PC-3 (cell line): Measurements from ENCODE around the gene ERH. TPM values are rescaled to one million over a fixed set of nuclear protein-coding genes. Genes with fewer than 3 reads are reported as not detected.

Experiments
- ATAC-seq: fragments of 200-7000 bp; cut with Tn5 transposase; 2 replicates; pipeline ENCODE4 v1.9.1; 2020; ENCODE audit warnings: mild to moderate bottlenecking, moderate library complexity
- BruUV-seq: library from RNA; stranded (reverse); fragments of 400-500 nt; replicated peaks from 2 replicates; lab custom pipeline; 2021; lab: Mats Ljungman, UMichigan
- CTCF ChIA-PET: fragments of 300-600 bp; sonication (Branson Sonifier 250); formaldehyde crosslinking; loops from one replicate; lab custom pipeline; 2022; ENCODE audit warnings: antibody characterized with exemption; lab: Charles Lee
- POLR2A ChIA-PET: fragments of 300-600 bp; sonication (Branson Sonifier 250); formaldehyde crosslinking; loops from one replicate; lab custom pipeline; 2022; ENCODE audit warnings: antibody characterized with exemption; ENCODE audit not compliant: unreplicated experiment; lab: Charles Lee
- DNase-seq: peaks from one replicate; pipeline ENCODE4 v3.0.0-alpha.2; 2015
- H2AFZ ChIP-seq: fragments of 300-600 bp; sonication (generic); 2 replicates; pipeline ENCODE4 v1.6.0; 2016; ENCODE audit warnings: antibody characterized with exemption, low read length
- H3F3A ChIP-seq: fragments of 300-600 bp; sonication (generic); one replicate; pipeline ENCODE4 v1.6.0; 2017; ENCODE audit warnings: antibody characterized with exemption, low read length, control low read depth, mild to moderate bottlenecking; ENCODE audit not compliant: unreplicated experiment
- H3K27ac ChIP-seq: fragments of 300-600 bp; sonication (generic); 2 replicates; pipeline ENCODE4 v1.5.1; 2016; ENCODE audit warnings: mild to moderate bottlenecking, low read length
- H3K27me3 ChIP-seq: fragments of 300-600 bp; sonication (generic); 2 replicates; pipeline ENCODE4 v1.6.1; 2016; ENCODE audit warnings: low read length, mixed read lengths
- H3K36me3 ChIP-seq: fragments of 300-600 bp; sonication (generic); 2 replicates; pipeline ENCODE4 v1.6.1; 2016; ENCODE audit warnings: low read depth, mixed run types, low read length, mixed read lengths
- H3K4me1 ChIP-seq: fragments of 300-600 bp; sonication (generic); 2 replicates; pipeline ENCODE4 v1.5.1; 2016; ENCODE audit warnings: low read length; ENCODE audit not compliant: insufficient read depth
- H3K4me2 ChIP-seq: fragments of 300-600 bp; sonication (generic); 2 replicates; pipeline ENCODE4 v1.6.0; 2016; ENCODE audit warnings: low read length
- H3K4me3 ChIP-seq: fragments of 300-600 bp; sonication (generic); 2 replicates; pipeline ENCODE4 v1.5.1; 2016; ENCODE audit warnings: mild to moderate bottlenecking, low read length, mixed read lengths
- H3K79me2 ChIP-seq: fragments of 300-600 bp; sonication (generic); 2 replicates; pipeline ENCODE4 v1.6.1; 2017; ENCODE audit warnings: low read length, mixed read lengths
- H3K9ac ChIP-seq: fragments of 300-600 bp; sonication (generic); 2 replicates; pipeline ENCODE4 v1.6.0; 2016; ENCODE audit warnings: mild to moderate bottlenecking, low read length
- H3K9me2 ChIP-seq: fragments of 300-600 bp; sonication (generic); replicated peaks from 2 replicates; pipeline ENCODE4 v1.6.1; 2016; ENCODE audit warnings: mixed run types, low read length, mixed read lengths
- H3K9me3 ChIP-seq: fragments of 300-600 bp; sonication (generic); 2 replicates; pipeline ENCODE4 v1.6.1; 2016; ENCODE audit warnings: low read length, mixed read lengths
- H4K20me1 ChIP-seq: fragments of 300-600 bp; sonication (generic); 2 replicates; pipeline ENCODE4 v1.6.1; 2016; ENCODE audit warnings: low read length, mixed read lengths
- CTCF ChIP-seq: fragments of 300-600 bp; sonication (generic); conservative IDR thresholded peaks from 2 replicates; pipeline ENCODE4 v1.5.1; 2017; ENCODE audit warnings: antibody characterized with exemption, low read depth, mild to moderate bottlenecking, low read length
- EZH2 ChIP-seq: fragments of 300-600 bp; sonication (generic); IDR thresholded peaks from one replicate; pipeline ENCODE4 v1.6.1; 2017; ENCODE audit warnings: antibody characterized with exemption, mild to moderate bottlenecking, low read length; ENCODE audit not compliant: unreplicated experiment
- EZH2phosphoT487 ChIP-seq: fragments of 300-600 bp; sonication (generic); IDR thresholded peaks from 2 replicates; pipeline ENCODE4 v1.6.1; 2018; ENCODE audit warnings: mild to moderate bottlenecking, antibody characterized with exemption, low read length, borderline replicate concordance
- intact Hi-C: fragments of 100-400 bp; cut with micrococcal nuclease; formaldehyde crosslinking; loops from 2 replicates; pipeline ENCODE4 v1.9.0; 2023
- total RNA-seq: library from RNA; depleted of rRNA; stranded (reverse); fragments of >200 nt; gene quantifications from 2 replicates; pipeline ENCODE4 v1.2.3, GENCODE V29; 2014

ERH gene
- total RNA-seq, 1 experiment from 2014 or later, result 128 TPM

- no peak overlapping the region for H3K9ac ChIP-seq
- H3K4me3 ChIP-seq, result no peak overlapping the region
- H3K4me1 ChIP-seq, result 0 out of 2 replicates have a peak, but pooled peaks cover 7% of the 10 kb centered on the region
- H4K20me1 ChIP-seq, result no peaks in the 10 kb centered on the region
- no peak for ATAC-seq
- no peaks in the 10 kb centered on the region; the same call in 1 of the 2 replicates for H3K27me3 ChIP-seq
- ChIA-PET CTCF (no interaction called here), POLR2A (no interaction called here)
- no peaks in the 10 kb centered on the region for H3K79me2 ChIP-seq
- H3K36me3 ChIP-seq, result no peaks in the 10 kb centered on the region
- BruUV-seq, result no TSS peak
- H3K9me3 ChIP-seq, result no peaks in the 10 kb centered on the region
- H3F3A ChIP-seq, result no peaks in the 10 kb centered on the region
- H2AFZ ChIP-seq, result no peak overlapping the region
- H3K27ac ChIP-seq, result no peak overlapping the region
- no peaks in the 10 kb centered on the region for H3K9me2 ChIP-seq
- TF ChIP-seq EZH2 (no peak), CTCF (no peak), EZH2phosphoT487 (no peak)
- H3K4me2 ChIP-seq, result no peak overlapping the region
- intact Hi-C loops, result no loop called here
- no peak for DNase-seq
Measured at GRCh38 chr14:69355154-69355597, 42.9 kb downstream of the ERH start.

- 0 out of 2 replicates have a peak, but pooled peaks cover 7% of the 10 kb centered on the region for H3K4me1 ChIP-seq
- H4K20me1 ChIP-seq, result no peaks in the 10 kb centered on the region
- no peak for ATAC-seq
- no peaks in the 10 kb centered on the region for H3F3A ChIP-seq
- DNase-seq, result no peak
- no peak overlapping the region for H3K27ac ChIP-seq
- no TSS peak for BruUV-seq
- POLR2A ChIA-PET, result no interaction called here
- CTCF ChIA-PET, result no interaction called here
- H3K9me3 ChIP-seq, result no peaks in the 10 kb centered on the region
- intact Hi-C loops, result no loop called here
- H3K36me3 ChIP-seq, result no peaks in the 10 kb centered on the region
- no peaks in the 10 kb centered on the region for H3K79me2 ChIP-seq
- no peaks in the 10 kb centered on the region for H3K9me2 ChIP-seq
- TF ChIP-seq EZH2 (no peak), CTCF (no peak), EZH2phosphoT487 (no peak)
- no peak overlapping the region for H2AFZ ChIP-seq
- no peak overlapping the region for H3K9ac ChIP-seq
- H3K27me3 ChIP-seq, result no peaks in the 10 kb centered on the region; the same call in 1 of the 2 replicates
- H3K4me2 ChIP-seq, result no peak overlapping the region
- no peak overlapping the region for H3K4me3 ChIP-seq
Measured at GRCh38 chr14:69354383-69355153, 43.5 kb downstream of the ERH start.

GRCh38 chr14:69353168-69353567 lies 44.9 kb downstream of the ERH start:
- Histone ChIP-seq H3K27me3 (no peaks in the 10 kb centered on the region; the same call in 1 of the 2 replicates), H3K9ac (no peak overlapping the region), H3F3A (no peaks in the 10 kb centered on the region), H3K4me2 (no peak overlapping the region), H3K9me2 (no peaks in the 10 kb centered on the region), H3K9me3 (no peaks in the 10 kb centered on the region), H2AFZ (no peak overlapping the region), H3K27ac (no peak overlapping the region), H3K4me1 (0 out of 2 replicates have a peak, but pooled peaks cover 7% of the 10 kb centered on the region), H3K79me2 (no peaks in the 10 kb centered on the region), H3K36me3 (no peaks in the 10 kb centered on the region), H4K20me1 (no peaks in the 10 kb centered on the region), H3K4me3 (no peak overlapping the region)
- no TSS peak for BruUV-seq
- ATAC-seq (no peak), DNase-seq (no peak)
- ChIA-PET POLR2A (no interaction called here), CTCF (no interaction called here)
- intact Hi-C loops, result no loop called here
- TF ChIP-seq EZH2 (no peak), CTCF (no peak), EZH2phosphoT487 (no peak)
